HG02759 (cell line): ENCODE results near the gene SNRPB.
A peak's percentile ranks its signal among the peaks of the same experiment; 100 is the strongest.
"Not testable (repeated sequence)": the region's sequence is repeated elsewhere in the genome, so short reads cannot be mapped to it uniquely, and the experiment has no call there.

Experiments used
- ATAC-seq: cut with Tn5 transposase; IDR thresholded peaks from one replicate; pipeline ENCODE4 v1.9.1; 2021; ENCODE audit warnings: mild to moderate bottlenecking, moderate library complexity; ENCODE audit not compliant: unreplicated experiment

SNRPB gene

DNA sequence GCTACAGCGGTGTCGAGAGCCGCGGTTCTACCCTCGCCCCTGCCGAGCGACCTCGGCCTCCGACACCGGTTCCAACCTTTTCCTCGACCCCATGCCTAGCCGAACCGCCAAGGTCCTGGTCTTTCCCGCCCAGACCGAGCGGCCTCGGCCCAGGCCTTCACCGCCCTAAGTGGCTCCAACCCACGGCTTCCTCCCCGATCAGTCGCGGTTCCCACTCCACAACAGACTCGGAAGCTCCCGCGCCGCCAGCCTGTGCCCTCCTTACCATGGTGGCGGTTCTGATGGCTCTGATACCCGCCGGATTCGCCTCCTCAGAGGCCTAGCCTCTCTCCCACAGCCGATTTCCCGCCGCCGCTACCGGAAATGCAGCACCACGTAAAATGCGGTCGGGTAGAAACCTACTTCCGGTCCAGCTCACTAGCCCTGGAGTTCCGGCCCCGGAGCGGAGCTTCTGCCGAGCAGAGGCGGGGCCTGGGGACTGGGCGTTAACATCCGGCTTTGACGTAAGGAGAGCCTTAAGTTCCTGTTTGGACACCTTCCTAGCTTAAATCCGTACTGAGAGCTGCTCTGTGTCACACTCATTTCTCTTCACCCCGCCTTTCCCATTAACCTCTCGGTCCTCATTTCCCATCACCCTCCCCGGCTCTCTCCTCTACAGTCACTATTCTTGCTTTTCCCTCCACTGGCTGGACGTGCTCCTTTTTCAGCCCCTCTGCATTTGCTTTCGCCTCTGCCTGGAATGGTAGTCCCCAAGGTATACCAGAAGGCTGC is at the start of gene SNRPB:
Gene SNRPB, minus strand, starts transcription at position 367 of the 771 bp plus-strand sequence. Its CDS starts 99 bp downstream, at position 268.
- peak; percentile 97 for ATAC-seq

- no peak for ATAC-seq
Measured at GRCh38 chr20:2519115-2519809, 48.7 kb upstream of the SNRPB start.

- no peak for ATAC-seq
Measured at GRCh38 chr20:2518558-2518957, 48.0 kb upstream of the SNRPB start.

GRCh38 chr20:2518096-2518495 is 47.5 kb upstream of the SNRPB start:
- ATAC-seq, result no peak

DNA sequence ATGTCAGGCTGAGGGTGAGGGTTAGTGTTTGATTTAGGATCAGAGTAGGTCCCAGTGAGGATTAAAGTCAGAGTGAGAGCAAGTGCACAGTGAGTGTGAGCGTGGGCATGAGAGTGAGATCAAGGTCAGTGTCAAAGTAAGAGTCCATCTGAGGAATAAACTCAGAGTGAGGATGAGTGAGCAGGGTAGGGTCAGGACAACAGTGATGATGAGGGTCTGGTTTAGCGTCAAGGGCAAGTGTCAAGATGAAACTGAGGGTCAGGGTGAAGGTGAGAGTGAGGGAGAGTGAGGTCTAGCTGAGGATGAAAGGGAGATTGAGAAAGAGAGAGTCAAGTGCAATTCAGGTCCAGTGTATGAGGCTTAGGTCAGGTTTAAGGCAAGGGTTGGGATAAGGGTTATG is 45.8 kb upstream of the SNRPB start:
- ATAC-seq, result no peak

- ATAC-seq, result no peak
Measured at GRCh38 chr20:2515203-2515602, 44.6 kb upstream of the SNRPB start.

DNA sequence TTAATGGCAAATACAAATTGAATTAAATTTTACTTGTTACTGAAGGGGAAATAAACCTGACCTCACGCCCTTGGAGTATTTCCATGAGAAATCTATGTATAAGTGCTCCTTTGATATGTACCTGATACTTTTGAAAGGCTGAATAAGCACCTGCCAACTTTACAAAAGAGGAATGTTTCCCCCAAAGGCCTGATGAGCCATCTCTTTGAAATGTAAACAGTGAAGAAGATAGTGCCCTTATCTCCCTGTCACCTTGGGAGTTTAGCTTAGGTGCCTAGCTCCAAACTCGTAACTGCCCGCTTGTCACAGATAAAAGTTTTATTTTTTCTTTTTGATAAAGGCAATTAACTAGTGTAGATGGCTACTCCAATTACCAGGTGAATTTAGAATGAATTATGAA is 39.2 kb upstream of the SNRPB start:
- ATAC-seq, result no peak

GRCh38 chr20:2509468-2509781 is 38.8 kb upstream of the SNRPB start:
- ATAC-seq, result no peak

DNA sequence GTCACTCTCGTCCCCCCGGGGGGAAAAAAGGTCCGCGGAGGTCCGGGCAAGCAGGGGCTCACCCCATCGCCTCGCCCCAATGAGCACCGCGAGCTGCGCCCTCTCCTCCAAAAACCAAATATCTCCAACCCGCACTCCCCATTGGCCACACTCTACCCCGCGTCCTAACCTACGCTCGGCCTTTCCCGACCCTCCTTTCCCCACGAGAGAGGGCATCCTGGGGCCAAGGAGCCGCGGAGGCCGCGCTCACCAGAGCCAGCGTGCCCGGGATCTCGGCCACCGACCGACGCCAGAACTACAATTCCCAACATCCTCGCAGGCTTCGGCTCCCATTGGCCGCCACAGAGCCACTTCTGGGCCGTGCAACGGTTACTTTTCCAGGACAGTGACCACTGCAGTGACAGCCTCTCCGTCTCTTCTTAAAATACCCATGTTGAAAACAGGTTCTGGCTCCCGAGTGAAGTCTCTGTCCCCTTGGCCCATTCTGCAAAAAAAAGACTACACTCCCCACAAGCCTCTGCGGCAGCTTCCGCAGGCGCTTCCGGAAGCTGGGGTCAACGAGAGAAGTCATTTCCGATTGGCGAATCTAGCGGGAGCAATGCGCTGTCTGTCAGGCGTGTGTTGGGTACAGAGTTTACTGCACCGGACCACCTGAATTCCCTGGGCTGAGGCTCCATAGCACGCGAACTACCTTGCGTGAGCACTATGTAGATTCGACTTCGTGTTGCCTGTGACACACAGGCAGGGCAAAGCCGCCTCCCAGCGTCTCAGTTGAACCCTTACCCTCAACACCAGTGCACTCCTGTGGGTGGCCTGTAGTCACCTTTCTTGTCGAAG is 38.3 kb upstream of the SNRPB start, which contains the start of gene ZNF343:
Gene ZNF343, minus strand, starts transcription at position 285 of the 837 bp plus-strand sequence. CDS start 15,020 bp downstream, outside the sequence.
- ATAC-seq, result peak; percentile 94

- no peak for ATAC-seq
Measured at GRCh38 chr20:2507875-2508630, 37.5 kb upstream of the SNRPB start.

- no peak for ATAC-seq
Measured at GRCh38 chr20:2507464-2507863, 36.9 kb upstream of the SNRPB start.

- ATAC-seq, result not testable (repeated sequence)
Measured at GRCh38 chr20:2506426-2506825, 35.8 kb upstream of the SNRPB start.

DNA sequence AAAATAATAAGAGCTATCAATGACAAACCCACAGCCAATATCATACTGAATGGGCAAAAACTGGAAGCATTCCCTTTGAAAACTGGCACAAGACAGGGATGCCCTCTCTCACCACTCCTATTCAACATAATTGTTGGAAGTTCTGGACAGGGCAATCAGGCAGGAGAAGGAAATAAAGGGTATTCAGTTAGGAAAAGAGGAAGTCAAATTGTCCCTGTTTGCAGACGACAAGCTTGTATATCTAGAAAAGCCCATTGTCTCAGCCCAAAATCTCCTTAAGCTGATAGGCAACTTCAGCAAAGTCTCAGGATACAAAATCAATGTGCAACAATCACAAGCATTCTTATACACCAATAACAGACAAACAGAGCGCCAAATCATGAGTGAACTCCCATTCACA is 34.2 kb upstream of the SNRPB start:
- not testable (repeated sequence) for ATAC-seq

GRCh38 chr20:2502808-2503384 is 32.3 kb upstream of the SNRPB start:
- not testable (repeated sequence) for ATAC-seq

DNA sequence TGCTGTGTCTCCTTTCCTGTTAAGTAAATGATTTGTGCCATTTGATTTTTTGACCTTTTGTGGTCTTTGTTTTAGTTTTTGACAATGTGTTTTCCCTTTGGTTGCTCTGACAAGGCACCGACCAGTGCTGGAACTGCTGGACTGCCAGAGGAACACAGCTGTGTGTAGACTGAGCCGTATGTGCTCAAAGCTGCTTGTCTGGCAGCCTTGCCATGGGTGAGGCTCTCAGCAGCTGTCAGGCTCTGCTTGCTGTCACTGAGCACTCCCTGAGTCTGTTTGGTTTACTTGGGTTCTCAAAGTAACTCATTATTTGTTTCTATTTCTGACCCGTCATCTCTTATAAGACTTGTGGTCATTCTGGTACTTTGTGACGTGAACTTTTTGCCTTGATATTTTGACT is 15.1 kb upstream of the SNRPB start:
- no peak for ATAC-seq

- ATAC-seq, result no peak
Measured at GRCh38 chr20:2485080-2485479, 14.5 kb upstream of the SNRPB start.

DNA sequence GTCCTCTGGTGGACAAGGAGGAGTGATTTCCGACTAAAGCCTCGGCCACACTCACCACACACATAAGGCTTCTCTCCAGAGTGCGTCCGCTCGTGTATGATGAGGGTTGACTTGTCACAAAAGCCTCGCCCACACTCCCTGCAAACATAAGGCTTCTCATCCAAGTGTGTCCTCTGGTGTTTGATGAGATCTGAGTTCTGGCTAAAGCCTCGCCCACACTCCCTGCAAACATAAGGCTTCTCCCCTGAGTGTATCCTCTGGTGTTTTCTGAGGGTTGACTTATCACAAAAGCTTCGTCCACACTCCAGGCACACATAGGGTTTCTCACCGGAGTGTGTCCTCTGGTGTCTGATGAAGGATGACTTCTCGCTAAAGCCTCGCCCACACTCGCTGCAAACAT is 12.9 kb upstream of the SNRPB start:
- no peak for ATAC-seq

GRCh38 chr20:2480381-2480780 is 9.8 kb upstream of the SNRPB start:
- no peak for ATAC-seq

- no peak for ATAC-seq
Measured at GRCh38 chr20:2476742-2477615, 6.4 kb upstream of the SNRPB start.
